Measurements from ENCODE around the gene RNF145.

GRCh38 chr5:159155960-159156359 lies 53.4 kb downstream of the RNF145 start:
- TF ChIP-seq CTCF (conservative IDR thresholded peaks at IDR 0.05; ENCODE audit: low read depth, low read length) (no peak), EZH2 (IDR thresholded peaks at IDR 0.05; ENCODE audit: low read length, unreplicated experiment) (no peak), EZH2phosphoT487 (IDR thresholded peaks at IDR 0.05; ENCODE audit: borderline replicate concordance, low read length) (no peak)

All from PC-3 (cell line).